Mucosa of rectum (tissue), 2 donors: ENCODE data around the gene OSBPL5.
"Not testable (repeated sequence)": the region's sequence is repeated elsewhere in the genome, so short reads cannot be mapped to it uniquely, and the experiment has no call there.

Experiments
- H3K27ac ChIP-seq, 2 donors: one replicate each; pipeline ENCODE4 v1.7.0; 2013; ENCODE audit warnings: inconsistent platforms in 2 of 2, low read depth in 2 of 2, low read length in 2 of 2
- H3K27me3 ChIP-seq, 2 donors: one replicate each; pipeline ENCODE4 v1.7.0; 2013; ENCODE audit warnings: low read length in 2 of 2; ENCODE audit not compliant: control insufficient read depth in 2 of 2, insufficient read depth in 2 of 2
- H3K36me3 ChIP-seq, 2 donors: one replicate each; pipeline ENCODE4 v1.7.0; 2013; ENCODE audit warnings: low read length in 2 of 2; ENCODE audit not compliant: control insufficient read depth in 2 of 2, insufficient read depth in 2 of 2
- H3K4me1 ChIP-seq, 2 donors: one replicate each; pipeline ENCODE4 v1.7.0; 2013; ENCODE audit warnings: low read length in 2 of 2, mild to moderate bottlenecking in 1 of 2; ENCODE audit not compliant: control insufficient read depth in 2 of 2, insufficient read depth in 2 of 2
- H3K4me3 ChIP-seq, 2 donors: one replicate each; pipeline ENCODE4 v1.7.0; 2013; ENCODE audit warnings: low read length in 2 of 2
- H3K9ac ChIP-seq, 2 donors: one replicate each; pipeline ENCODE4 v1.7.0; 2013; ENCODE audit warnings: low read length in 2 of 2, low read depth in 1 of 2, mild to moderate bottlenecking in 1 of 2
- H3K9me3 ChIP-seq, 2 donors: one replicate each; pipeline ENCODE4 v1.7.0; 2013; ENCODE audit warnings: low read length in 2 of 2; ENCODE audit not compliant: control insufficient read depth in 2 of 2
- donor health status: healthy.
- donor health status: Normal muscosa, but diverticular disease.

Gene OSBPL5

DNA sequence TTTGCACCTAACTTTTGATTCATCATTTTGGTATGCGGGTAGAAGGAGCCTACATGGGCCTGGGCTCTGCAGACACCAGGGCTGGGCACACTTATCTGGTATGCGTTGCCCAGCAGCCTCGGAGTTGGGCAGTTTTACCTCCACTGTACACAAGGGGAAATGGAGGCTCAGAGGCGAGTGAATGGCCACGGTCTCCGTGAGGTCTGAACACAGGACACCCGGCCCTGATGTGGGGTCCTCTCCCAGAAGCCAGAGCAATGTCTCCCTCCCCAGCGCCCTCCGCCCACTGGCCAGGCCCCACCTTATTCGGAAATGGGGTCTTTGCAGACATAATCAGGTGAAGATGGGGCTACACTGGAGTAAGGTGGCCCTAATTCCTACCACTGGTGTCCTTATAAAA, 43.7 kb downstream of the OSBPL5 start:
- no peaks in the 10 kb centered on the region for H3K27me3 ChIP-seq
- no peak overlapping the region for H3K27ac ChIP-seq
- no peaks in the 10 kb centered on the region for H3K9me3 ChIP-seq
- H3K4me3 ChIP-seq = no peak overlapping the region
- peaks cover 21 to 23% of the 10 kb centered on the region in 2 donors for H3K4me1 ChIP-seq
- H3K36me3 ChIP-seq = peaks cover 20 to 21% of the 10 kb centered on the region in 2 donors
- no peak overlapping the region for H3K9ac ChIP-seq

DNA sequence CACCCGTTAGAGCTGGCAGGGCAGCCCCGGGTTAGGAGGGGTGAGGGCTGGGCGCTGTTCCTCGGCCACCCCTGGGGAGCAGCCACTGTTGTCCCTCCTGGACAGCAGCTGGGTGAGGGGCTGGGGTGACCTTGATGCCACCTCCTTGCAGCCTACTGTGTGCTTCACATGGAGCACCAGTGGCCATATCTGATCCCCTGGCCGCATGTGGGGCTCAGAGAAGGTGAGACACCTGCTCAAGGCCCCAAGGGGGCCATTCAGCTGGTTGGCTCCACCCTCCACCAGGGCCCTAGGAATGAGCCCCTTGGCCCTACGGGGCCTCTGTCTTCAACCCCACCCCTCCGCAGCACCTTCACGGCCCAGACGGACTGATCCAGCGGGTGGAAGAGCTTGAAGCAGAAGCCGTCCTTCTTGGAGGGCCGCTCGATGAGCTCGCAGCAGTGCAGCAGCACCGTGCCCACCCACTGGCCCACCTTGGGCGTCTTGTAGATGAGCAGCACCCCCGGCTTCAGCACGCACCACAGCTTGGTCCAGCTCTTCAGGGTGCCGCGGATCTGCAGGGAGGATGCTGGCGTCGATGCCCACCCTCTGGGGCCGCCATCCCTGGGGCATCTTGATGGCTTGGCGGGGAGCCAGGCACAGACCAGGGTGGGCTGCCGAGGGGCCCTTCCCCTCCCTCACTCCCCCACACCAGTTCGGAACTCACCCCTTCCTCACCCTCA, 44.9 kb downstream of the OSBPL5 start:
- Histone ChIP-seq H3K36me3 (peaks cover 20 to 21% of the 10 kb centered on the region in 2 donors), H3K27ac (no peak overlapping the region), H3K9ac (no peak overlapping the region), H3K27me3 (no peaks in the 10 kb centered on the region), H3K9me3 (no peaks in the 10 kb centered on the region), H3K4me1 (peaks cover 16 to 19% of the 10 kb centered on the region in 2 donors), H3K4me3 (no peak overlapping the region)

DNA sequence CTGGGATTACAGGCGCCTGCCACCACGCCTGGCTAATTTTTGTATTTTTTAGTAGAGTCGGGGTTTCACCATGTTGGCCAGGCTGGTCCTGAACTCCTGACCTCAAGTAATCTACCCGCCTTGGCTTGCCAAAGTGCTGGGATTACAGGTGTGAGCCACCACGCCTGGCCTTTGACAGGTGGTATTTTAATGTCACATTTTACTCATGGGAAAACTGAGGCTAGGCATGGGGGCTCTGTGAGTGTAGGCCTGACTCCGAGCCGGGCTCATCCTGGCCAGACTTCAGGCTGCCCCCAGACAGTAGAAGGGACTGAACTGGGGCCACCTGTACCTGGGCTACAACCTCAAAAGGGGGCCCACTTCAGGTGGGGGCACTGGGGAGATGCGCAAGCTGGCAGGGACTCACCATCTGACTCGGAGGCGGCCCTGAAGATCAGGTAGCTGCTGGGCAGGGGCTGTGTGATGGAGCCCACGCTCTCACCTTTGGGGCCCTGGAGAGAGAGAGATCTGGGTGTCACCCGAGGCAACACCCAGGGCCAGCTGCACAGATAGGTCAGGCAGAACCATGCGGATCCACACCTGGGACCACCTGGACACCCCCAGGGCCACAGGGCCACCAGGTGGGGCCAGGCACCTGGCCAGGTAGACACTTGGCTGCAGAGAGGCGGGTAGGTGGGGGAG, 45.8 kb downstream of the OSBPL5 start:
- Histone ChIP-seq H3K9me3 (no peaks in the 10 kb centered on the region), H3K36me3 (peaks cover 17 to 18% of the 10 kb centered on the region in 2 donors), H3K4me3 (no peak overlapping the region), H3K27me3 (no peaks in the 10 kb centered on the region), H3K9ac (no peak overlapping the region), H3K4me1 (peaks cover 10 to 13% of the 10 kb centered on the region in 2 donors), H3K27ac (no peak overlapping the region)

DNA sequence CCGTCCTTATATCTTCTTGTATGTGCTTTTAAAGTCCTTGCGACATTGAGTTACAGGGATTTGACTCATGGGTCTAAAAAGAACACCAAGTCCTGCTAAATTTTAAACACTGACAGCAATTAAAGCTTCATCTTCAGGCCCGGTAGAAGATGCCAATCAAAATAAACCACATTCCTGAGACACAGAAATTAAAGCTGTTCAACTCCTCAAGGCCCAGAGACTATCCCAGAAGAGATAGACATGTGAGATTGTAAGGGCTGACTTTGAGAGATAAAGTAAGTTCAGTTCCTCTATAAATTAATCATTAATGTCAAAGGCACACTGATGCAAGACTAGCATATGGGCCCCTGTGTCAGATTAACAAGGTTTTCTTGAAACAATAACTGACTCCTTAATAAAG, 49.8 kb downstream of the OSBPL5 start:
- H3K4me1 ChIP-seq = no peaks in the 10 kb centered on the region
- H3K27ac ChIP-seq = no peak overlapping the region
- H3K36me3 ChIP-seq = peaks cover 5 to 8% of the 10 kb centered on the region in 2 donors
- H3K9ac ChIP-seq = no peak overlapping the region
- H3K9me3 ChIP-seq = no peaks in the 10 kb centered on the region
- no peaks in the 10 kb centered on the region for H3K27me3 ChIP-seq
- no peak overlapping the region for H3K4me3 ChIP-seq

DNA sequence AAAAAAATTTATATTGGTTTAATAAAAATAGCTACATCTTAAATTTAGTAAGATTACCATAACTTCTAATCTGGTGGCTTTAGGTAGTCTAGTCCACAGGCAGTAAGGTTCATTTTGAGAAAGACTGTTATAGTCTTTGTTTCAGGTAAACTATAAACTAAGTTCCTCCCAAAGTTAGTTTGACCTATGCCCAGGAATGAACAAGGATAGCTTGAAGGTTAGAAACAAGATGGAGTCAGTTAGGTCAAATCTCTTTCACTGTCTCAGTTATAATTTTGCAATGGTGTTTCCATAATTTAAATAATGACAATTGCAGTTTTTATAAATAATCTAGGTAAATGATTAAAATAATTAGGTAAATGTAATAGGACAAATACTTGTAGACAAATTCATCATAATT, 51.4 kb downstream of the OSBPL5 start:
- not testable (repeated sequence) for H3K9me3 ChIP-seq, H3K9ac ChIP-seq, H3K27me3 ChIP-seq, H3K4me1 ChIP-seq, H3K27ac ChIP-seq, H3K36me3 ChIP-seq, H3K4me3 ChIP-seq

DNA sequence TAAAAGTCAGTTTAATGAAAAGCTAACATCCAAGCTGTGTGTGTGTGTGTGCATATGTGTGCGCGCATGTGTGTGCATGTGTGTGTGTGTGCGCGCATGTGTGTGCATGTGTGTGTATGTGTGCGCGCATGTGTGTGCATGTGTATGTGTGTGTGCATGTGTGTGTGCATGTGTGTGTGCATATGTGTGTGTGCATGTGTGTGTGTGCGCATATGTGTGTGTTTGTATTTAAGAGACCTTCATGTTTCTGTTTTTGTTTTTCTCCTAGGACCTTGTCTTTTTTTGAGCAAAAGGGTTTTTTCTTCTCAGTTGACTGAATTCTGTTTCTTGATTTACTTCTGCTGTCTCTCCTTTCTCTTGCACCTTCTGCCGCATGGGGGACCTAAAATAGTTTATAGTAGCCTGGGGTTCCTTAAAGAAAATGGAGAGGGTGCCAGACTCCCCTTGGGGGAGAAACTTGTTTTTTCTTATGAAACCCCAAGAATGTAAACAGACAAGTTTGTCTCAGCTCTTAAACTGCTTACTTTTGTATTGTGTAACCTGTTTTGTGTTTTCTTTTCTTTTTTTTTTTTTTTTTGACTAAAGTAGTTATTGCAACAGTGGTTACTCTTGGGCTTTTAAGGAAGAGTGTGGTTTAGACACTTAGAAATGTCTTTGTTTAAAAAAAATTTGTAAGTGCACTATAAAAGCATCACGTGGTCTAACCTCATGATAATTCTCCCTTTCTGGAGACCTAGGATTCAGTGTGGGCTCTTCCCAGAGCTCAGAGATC, 53.0 kb downstream of the OSBPL5 start:
- Histone ChIP-seq H3K9me3 (no peaks in the 10 kb centered on the region), H3K9ac (no peak overlapping the region), H3K36me3 (peaks cover 5% of the 10 kb centered on the region in 2 donors), H3K27ac (no peak overlapping the region), H3K4me1 (no peaks in the 10 kb centered on the region), H3K27me3 (no peaks in the 10 kb centered on the region), H3K4me3 (no peak overlapping the region)

DNA sequence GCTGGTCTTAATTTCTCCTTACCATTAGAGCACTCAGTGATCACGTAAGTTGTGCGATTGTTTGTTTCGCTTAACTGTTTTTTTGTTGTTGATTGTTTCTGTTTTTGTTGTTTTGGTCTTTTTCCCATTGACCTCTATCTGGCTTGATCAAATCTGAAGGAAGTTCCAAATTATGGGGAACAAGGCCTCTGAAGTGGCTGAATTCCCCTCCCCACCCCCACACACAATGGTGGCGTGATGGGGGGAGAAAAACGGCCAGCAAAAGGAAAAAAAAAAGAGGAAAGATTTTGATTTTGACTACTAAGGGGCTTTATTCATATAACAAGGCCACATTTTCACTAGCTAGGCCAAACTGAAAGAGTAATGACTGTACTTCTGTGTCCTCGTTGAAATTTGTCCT, 53.6 kb downstream of the OSBPL5 start:
- Histone ChIP-seq H3K9ac (no peak overlapping the region), H3K27me3 (no peaks in the 10 kb centered on the region)

DNA sequence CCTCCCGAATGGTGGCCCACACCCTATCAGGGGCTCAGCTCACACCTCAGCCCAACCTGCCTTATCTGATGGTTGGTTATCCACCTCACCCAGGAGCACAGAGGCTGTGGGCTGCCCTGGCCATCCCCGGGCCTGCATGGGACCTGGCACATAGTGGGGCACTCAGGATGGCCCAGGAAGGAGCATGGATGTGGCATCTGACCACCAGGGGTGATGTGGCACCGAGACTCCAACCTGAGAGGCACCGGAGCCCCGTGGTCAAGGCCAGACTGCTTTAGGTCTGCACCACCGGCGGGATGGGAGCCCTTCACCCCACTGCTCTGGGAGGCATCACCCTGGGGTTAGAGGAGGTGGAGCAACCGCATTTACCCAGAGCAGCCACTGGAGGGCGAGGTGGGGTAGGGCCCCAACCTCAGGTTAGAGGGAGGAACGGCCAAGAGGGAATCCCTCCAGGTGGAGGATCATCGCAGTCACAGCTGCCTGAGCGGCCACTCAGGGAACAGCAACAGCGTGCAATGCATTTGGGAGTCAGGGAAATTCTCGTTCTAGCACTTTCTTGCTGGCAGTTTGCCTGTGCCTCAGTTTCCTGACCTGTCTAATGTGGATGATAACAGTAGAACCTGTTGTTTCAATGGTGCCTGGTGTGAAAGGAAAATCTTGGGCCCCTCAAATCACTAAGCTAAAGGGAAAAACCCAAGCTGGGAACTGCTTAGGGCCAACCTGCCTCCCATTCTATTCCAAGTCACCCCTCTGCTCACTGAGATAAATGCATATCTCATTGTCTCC, 55.0 kb downstream of the OSBPL5 start:
- Histone ChIP-seq H3K9me3 (no peaks in the 10 kb centered on the region), H3K36me3 (peaks cover 5 to 9% of the 10 kb centered on the region in 2 donors)

More for the DNA sequence above, 53.6 kb downstream of the OSBPL5 start:
- no peak overlapping the region for H3K27ac ChIP-seq
- peaks cover 5 to 7% of the 10 kb centered on the region in 2 donors for H3K36me3 ChIP-seq
- no peaks in the 10 kb centered on the region for H3K9me3 ChIP-seq
- H3K4me1 ChIP-seq = no peaks in the 10 kb centered on the region
- H3K4me3 ChIP-seq = no peak overlapping the region

DNA sequence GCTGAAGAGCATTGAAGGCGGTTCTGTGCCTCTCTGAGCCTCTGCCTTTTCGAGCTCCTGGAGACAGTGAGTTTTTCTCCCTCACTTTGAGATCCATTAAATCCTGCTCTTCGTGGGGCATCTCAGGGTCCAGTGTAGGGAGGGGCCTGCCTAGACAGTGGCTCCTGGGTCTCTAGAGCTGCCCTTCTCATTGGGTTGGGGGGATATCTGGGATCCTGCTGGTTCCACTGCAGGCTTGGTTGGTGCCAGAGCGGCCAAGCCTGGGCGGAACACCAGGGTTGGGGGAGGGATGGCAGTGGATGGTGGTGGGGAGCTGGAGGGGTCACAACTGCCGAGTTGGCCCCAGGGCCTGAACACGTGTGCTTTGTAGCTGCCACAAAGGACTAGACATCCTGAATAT, 55.7 kb downstream of the OSBPL5 start:
- no peaks in the 10 kb centered on the region for H3K9me3 ChIP-seq
- no peak overlapping the region for H3K27ac ChIP-seq
- no peaks in the 10 kb centered on the region for H3K4me1 ChIP-seq
- no peak overlapping the region for H3K4me3 ChIP-seq
- no peaks in the 10 kb centered on the region for H3K27me3 ChIP-seq
- H3K36me3 ChIP-seq = peaks cover 6 to 11% of the 10 kb centered on the region in 2 donors
- no peak overlapping the region for H3K9ac ChIP-seq

More for the DNA sequence above, 55.0 kb downstream of the OSBPL5 start:
- Histone ChIP-seq H3K4me1 (no peaks in the 10 kb centered on the region), H3K27ac (no peak overlapping the region), H3K9ac (no peak overlapping the region), H3K27me3 (no peaks in the 10 kb centered on the region), H3K4me3 (no peak overlapping the region)
